RWPE1 (cell line): ENCODE data around the gene NOL4L.
A peak's percentile ranks its signal among the peaks of the same experiment; 100 is the strongest.

Experiments used
- CTCF ChIA-PET: fragments of 350-600 bp; sonication (Branson Sonifier 250); formaldehyde crosslinking; extraction: SDS; loops from one replicate; lab custom pipeline; 2021; lab: Yijun Ruan, JAX
- POLR2A ChIA-PET: fragments of 400-600 bp; formaldehyde crosslinking; extraction: SDS; loops from one replicate; lab custom pipeline; 2020; ENCODE audit warnings: antibody characterized with exemption; ENCODE audit not compliant: low non-redundant PET; lab: Yijun Ruan, JAX
- DNase-seq: peaks from one replicate; pipeline ENCODE4 v3.0.0; 2012; ENCODE audit warnings: low spot score
- H3K27ac ChIP-seq: fragments of 450-650 bp; 2 replicates; pipeline ENCODE4 v1.5.1; 2017
- CTCF ChIP-seq: fragments of 450-650 bp; conservative IDR thresholded peaks from 2 replicates; pipeline ENCODE4 v1.5.1; 2017; ENCODE audit warnings: low read depth, mild to moderate bottlenecking

Gene NOL4L

GRCh38 chr20:32490942-32491763 is 94.0 kb downstream of the NOL4L start:
- no peak overlapping the region for H3K27ac ChIP-seq
- POLR2A ChIA-PET: no interaction called here
- DNase-seq: no peak
- CTCF ChIA-PET: interaction anchor here (0.6 kb wide), 1 partner anchor 13 kb away, joined by 3 read pairs; no protein-coding TSS in a partner anchor
- no peak for TF ChIP-seq CTCF

GRCh38 chr20:32488066-32488838 is 96.9 kb downstream of the NOL4L start:
- DNase-seq: no peak
- TF ChIP-seq CTCF: no peak
- POLR2A ChIA-PET: no interaction called here
- H3K27ac ChIP-seq: no peak overlapping the region
- CTCF ChIA-PET: interaction anchor here (0.6 to 1.0 kb wide), 3 partner anchors 8 to 349 kb away, joined by 3 read pairs; no protein-coding TSS in a partner anchor

GRCh38 chr20:32487381-32487780 is 97.8 kb downstream of the NOL4L start:
- POLR2A ChIA-PET: no interaction called here
- DNase-seq: no peak
- CTCF ChIA-PET: interaction anchor here (1.0 kb wide), 1 partner anchor 13 kb away, joined by 3 read pairs; no protein-coding TSS in a partner anchor
- no peak overlapping the region for H3K27ac ChIP-seq
- no peak for TF ChIP-seq CTCF

- no peak overlapping the region for H3K27ac ChIP-seq
- CTCF ChIA-PET: interaction anchor here (0.6 to 2.1 kb wide), 15 partner anchors 11 to 1653 kb away, joined by 3 to 22 read pairs (median 4); no protein-coding TSS in a partner anchor
- no peak for DNase-seq
- TF ChIP-seq CTCF: no peak
- POLR2A ChIA-PET: no interaction called here
Observed at GRCh38 chr20:32485770-32486478, 99.2 kb downstream of the NOL4L start.

GRCh38 chr20:32484958-32485769 is 100.0 kb downstream of the NOL4L start:
- ChIA-PET CTCF (interaction anchor here (0.6 to 2.1 kb wide), 30 partner anchors 10 to 776 kb away, joined by 3 to 22 read pairs (median 4); no protein-coding TSS in a partner anchor), POLR2A (no interaction called here)
- TF ChIP-seq CTCF: peak; percentile 99
- DNase-seq: peak; percentile 80
- peak overlapping the region; percentile 83 for H3K27ac ChIP-seq
